HL-60 (cell line): Measurements from ENCODE around the gene LMBRD2.

ENCODE experiments used
- CTCF ChIP-seq: IDR thresholded peaks from one replicate; pipeline ENCODE4 v1.5.1; 2011; ENCODE audit warnings: low read length, control low read depth, inconsistent platforms; ENCODE audit not compliant: insufficient read depth
- POLR2AphosphoS5 ChIP-seq: IDR thresholded peaks from 2 replicates; pipeline ENCODE4 v1.6.1; 2012; ENCODE audit warnings: low read depth
- REST ChIP-seq: IDR thresholded peaks from 2 replicates; pipeline ENCODE4 v1.6.1; 2012; ENCODE audit warnings: low read depth; ENCODE audit not compliant: insufficient replicate concordance

- no peak for TF ChIP-seq CTCF
- TF ChIP-seq POLR2AphosphoS5: no peak
- TF ChIP-seq REST: no peak
These were observed 42.8 kb downstream of the LMBRD2 start for GRCh38 chr5:36108758-36109460.
